Caco-2 (cell line): ENCODE data around the gene UCK1. TPM values are rescaled to one million over a fixed set of nuclear protein-coding genes. Genes with fewer than 3 reads are reported as not detected.

Experiments used
- Bru-seq: library from RNA; stranded (reverse); fragments of 400-500 nt; gene quantifications from one replicate; lab custom pipeline; 2021; lab: Mats Ljungman, UMichigan
- BruChase-seq, 2 experiments: library from RNA; stranded (reverse); fragments of 400-500 nt; gene quantifications; one replicate each; lab custom pipeline; 2021; lab: Mats Ljungman, UMichigan
- BruUV-seq: library from RNA; stranded (reverse); fragments of 400-500 nt; replicated peaks from 2 replicates; lab custom pipeline; 2021; lab: Mats Ljungman, UMichigan
- CTCF ChIA-PET: fragments of 300-600 bp; sonication (Branson Sonifier 250); formaldehyde crosslinking; loops from one replicate; lab custom pipeline; 2022; ENCODE audit warnings: antibody characterized with exemption; lab: Charles Lee
- POLR2A ChIA-PET: fragments of 300-600 bp; sonication (Branson Sonifier 250); formaldehyde crosslinking; loops from one replicate; lab custom pipeline; 2022; ENCODE audit warnings: antibody characterized with exemption; lab: Charles Lee
- DNase-seq, 2 experiments: peaks; one replicate each; pipeline versions ENCODE4 v3.0.0 to v3.0.0-alpha.2; 2020 to 2022
- H3K27me3 ChIP-seq: replicated peaks from 2 replicates; pipeline ENCODE4 v1.6.0; 2011; ENCODE audit warnings: low read length; ENCODE audit not compliant: control insufficient read depth, insufficient read depth
- H3K36me3 ChIP-seq: 2 replicates; pipeline ENCODE4 v1.5.1; 2011; ENCODE audit warnings: low read length; ENCODE audit not compliant: control insufficient read depth, insufficient read depth
- H3K4me1 ChIP-seq: fragments of 250-450 bp; sonication (Bioruptor Pico); 2 replicates; pipeline ENCODE4 v1.5.1; 2020; ENCODE audit warnings: mild to moderate bottlenecking
- H3K4me3 ChIP-seq: 2 replicates; pipeline ENCODE4 v1.5.1; 2011; ENCODE audit warnings: low read depth, mild to moderate bottlenecking, control low read depth, low read length
- H3K9me3 ChIP-seq: fragments of 250-450 bp; sonication (Bioruptor Pico); 2 replicates; pipeline ENCODE4 v1.5.1; 2020; ENCODE audit warnings: mild to moderate bottlenecking, moderate library complexity
- H3K27ac Mint-ChIP-seq: one replicate; pipeline ENCODE4 v1.8.0; 2022; ENCODE audit warnings: mixed read lengths; ENCODE audit not compliant: unreplicated experiment
- H3K27me3 Mint-ChIP-seq: one replicate; pipeline ENCODE4 v1.8.0; 2022; ENCODE audit warnings: mixed read lengths; ENCODE audit not compliant: insufficient read depth, unreplicated experiment
- H3K36me3 Mint-ChIP-seq: one replicate; pipeline ENCODE4 v1.8.0; 2022; ENCODE audit warnings: mild to moderate bottlenecking, mixed read lengths; ENCODE audit not compliant: insufficient read depth, unreplicated experiment
- H3K4me1 Mint-ChIP-seq: one replicate; pipeline ENCODE4 v1.8.0; 2022; ENCODE audit warnings: low read depth, mixed read lengths; ENCODE audit not compliant: unreplicated experiment
- H3K4me3 Mint-ChIP-seq: one replicate; pipeline ENCODE4 v1.8.0; 2022; ENCODE audit warnings: mild to moderate bottlenecking, moderate library complexity, mixed read lengths; ENCODE audit not compliant: unreplicated experiment
- H3K9me3 Mint-ChIP-seq: one replicate; pipeline ENCODE4 v1.8.0; 2022; ENCODE audit warnings: mixed read lengths; ENCODE audit not compliant: unreplicated experiment
- CTCF ChIP-seq, 2 experiments: fragments of 200-600 bp in 1 of 2; IDR thresholded peaks; 1 replicate in 1 of 2; 2 replicates in 1 of 2; pipeline versions ENCODE4 v1.5.1 to v1.8.0; 2011 to 2022; ENCODE audit warnings: antibody characterized with exemption in 1 of 2, control low read depth in 1 of 2, inconsistent platforms in 1 of 2, low read depth in 1 of 2, low read length in 1 of 2, mild to moderate bottlenecking in 1 of 2, moderate library complexity in 1 of 2; ENCODE audit not compliant: insufficient read depth in 1 of 2, severe bottlenecking in 1 of 2, unreplicated experiment in 1 of 2
- intact Hi-C: fragments of 100-400 bp; cut with micrococcal nuclease; formaldehyde crosslinking; loops from one replicate; pipeline ENCODE4 v1.10.0; 2022; ENCODE audit not compliant: unreplicated experiment
- long read RNA-seq: library from polyadenylated mRNA; stranded (forward); transcript quantifications from one replicate; pipeline ENCODE4 v2.0.0, GENCODE V29; 2022
- total RNA-seq: library from RNA; stranded (reverse); gene quantifications from 2 replicates; pipeline ENCODE4 v1.2.3, GENCODE V29; 2022

Gene UCK1
- total RNA-seq = 24.9 and 25.7 TPM in 2 replicates
- Bru-seq, nascent RNA = percentile 61 among the genes with signal in this experiment
- percentile 75 among the genes with signal in this experiment for BruChase-seq, experiment 1, labeled RNA remaining after a 2-hour chase
- BruChase-seq, experiment 2, labeled RNA remaining after a 6-hour chase = percentile 77 among the genes with signal in this experiment
- long read RNA-seq, transcript UCK1-202 (7 exons, 2,051 nt) = minor isoform, 5 of 87 reads
- long read RNA-seq, transcript UCK1-204 (7 exons, 2,167 nt) = major isoform, 63 of 87 reads
- long read RNA-seq, partial matches to known transcripts = 6 of 87 reads
- long read RNA-seq, other reads (novel, unspliced or antisense) = 9 of 87 reads

GRCh38 chr9:131530920-131531832, at the start of gene UCK1:
TSS of gene UCK1 (minus strand) at chr9:131531263. CDS start at chr9:131531174, 89 bp downstream.
- no peak for TF ChIP-seq CTCF (IDR thresholded peaks at IDR 0.05; ENCODE audit: insufficient read depth in 1 of 2, low read depth in 1 of 2, low read length in 1 of 2, severe bottlenecking in 1 of 2, unreplicated experiment in 1 of 2)
- intact Hi-C loops = no loop called here
- no peaks in the 10 kb centered on the region for H3K9me3 Mint-ChIP-seq
- H3K9me3 ChIP-seq = no peaks in the 10 kb centered on the region
- peak; percentile 76 to 84 for DNase-seq
- no TSS peak for BruUV-seq
- H3K27ac Mint-ChIP-seq = no peak within 1 kb of the TSS
- H3K27me3 ChIP-seq = no peaks in the 10 kb centered on the region
- H3K4me3 ChIP-seq = peak within 1 kb of the TSS; percentile 86
- peak within 1 kb of the TSS; percentile 82 for H3K4me3 Mint-ChIP-seq
- H3K4me1 Mint-ChIP-seq = no peaks in the 10 kb centered on the region
- H3K36me3 ChIP-seq = peaks cover 4% of the 10 kb centered on the region
- H3K36me3 Mint-ChIP-seq = peaks cover 34% of the 10 kb centered on the region
- peaks cover 11% of the 10 kb centered on the region; the same call in 1 of the 2 replicates for H3K4me1 ChIP-seq
- H3K27me3 Mint-ChIP-seq = no peaks in the 10 kb centered on the region
- ChIA-PET POLR2A (interaction anchor here (0.7 kb wide), 1 partner anchor 650 kb away, joined by 5 read pairs; no protein-coding TSS in a partner anchor), CTCF (no interaction called here)

GRCh38 chr9:131580358-131580757, 49.3 kb upstream of the UCK1 start:
- Histone ChIP-seq H3K9me3 (no peaks in the 10 kb centered on the region), H3K4me3 (no peak overlapping the region), H3K27me3 (no peaks in the 10 kb centered on the region), H3K4me1 (no peaks in the 10 kb centered on the region), H3K36me3 (peaks cover 4% of the 10 kb centered on the region)
- ChIA-PET POLR2A (no interaction called here), CTCF (no interaction called here)
- TF ChIP-seq CTCF (IDR thresholded peaks at IDR 0.05; ENCODE audit: insufficient read depth in 1 of 2, low read depth in 1 of 2, low read length in 1 of 2, severe bottlenecking in 1 of 2, unreplicated experiment in 1 of 2) = no peak
- no peak for DNase-seq
- Mint-ChIP-seq H3K27ac (no peak overlapping the region), H3K4me3 (no peak overlapping the region), H3K9me3 (no peaks in the 10 kb centered on the region), H3K4me1 (no peaks in the 10 kb centered on the region), H3K36me3 (peaks cover 66% of the 10 kb centered on the region), H3K27me3 (no peaks in the 10 kb centered on the region)
- intact Hi-C loops = no loop called here
- no TSS peak for BruUV-seq

DNA sequence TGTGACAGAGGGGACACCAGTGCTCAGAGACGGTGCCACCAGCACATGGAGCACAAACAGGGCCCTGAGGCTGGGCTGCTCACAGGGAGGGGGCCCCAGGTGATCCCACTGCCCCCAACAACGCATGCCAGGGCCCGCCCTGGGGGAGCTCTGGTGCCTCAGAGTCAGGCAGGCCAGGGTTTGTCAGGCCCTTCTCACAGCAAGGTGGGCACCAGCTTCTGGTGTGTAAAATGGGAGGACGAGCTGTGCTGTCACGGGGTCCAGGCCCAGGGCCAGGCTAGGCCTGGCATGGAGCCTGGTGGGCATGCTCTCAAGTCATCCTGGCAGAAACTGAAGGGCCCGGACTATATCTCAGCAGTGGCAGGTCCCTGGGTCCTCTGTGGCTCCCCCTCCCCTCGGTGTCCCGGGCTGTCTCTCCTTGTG, 48.7 kb upstream of the UCK1 start:
- no peaks in the 10 kb centered on the region for H3K9me3 ChIP-seq
- H3K27me3 Mint-ChIP-seq = no peaks in the 10 kb centered on the region
- no peak for DNase-seq
- H3K27ac Mint-ChIP-seq = no peak overlapping the region
- H3K4me1 ChIP-seq = no peaks in the 10 kb centered on the region
- POLR2A ChIA-PET = no interaction called here
- no peaks in the 10 kb centered on the region for H3K9me3 Mint-ChIP-seq
- no peak for TF ChIP-seq CTCF (IDR thresholded peaks at IDR 0.05; ENCODE audit: insufficient read depth in 1 of 2, low read depth in 1 of 2, low read length in 1 of 2, severe bottlenecking in 1 of 2, unreplicated experiment in 1 of 2)
- peaks cover 3% of the 10 kb centered on the region for H3K36me3 ChIP-seq
- CTCF ChIA-PET = no interaction called here
- H3K36me3 Mint-ChIP-seq = peaks cover 62% of the 10 kb centered on the region
- intact Hi-C loops = no loop called here
- H3K27me3 ChIP-seq = no peaks in the 10 kb centered on the region
- H3K4me1 Mint-ChIP-seq = no peaks in the 10 kb centered on the region
- H3K4me3 Mint-ChIP-seq = no peak overlapping the region
- BruUV-seq = no TSS peak
- H3K4me3 ChIP-seq = no peak overlapping the region
